ENCODE results near the gene CHRNA5. TPM values are rescaled to one million over a fixed set of nuclear protein-coding genes. Genes with fewer than 3 reads are reported as not detected.

Gene CHRNA5
- polyA plus RNA-seq, 2 of the 4 experiments (the other 2 are of a cell fraction) = 29.8 to 49.6 TPM

DNA sequence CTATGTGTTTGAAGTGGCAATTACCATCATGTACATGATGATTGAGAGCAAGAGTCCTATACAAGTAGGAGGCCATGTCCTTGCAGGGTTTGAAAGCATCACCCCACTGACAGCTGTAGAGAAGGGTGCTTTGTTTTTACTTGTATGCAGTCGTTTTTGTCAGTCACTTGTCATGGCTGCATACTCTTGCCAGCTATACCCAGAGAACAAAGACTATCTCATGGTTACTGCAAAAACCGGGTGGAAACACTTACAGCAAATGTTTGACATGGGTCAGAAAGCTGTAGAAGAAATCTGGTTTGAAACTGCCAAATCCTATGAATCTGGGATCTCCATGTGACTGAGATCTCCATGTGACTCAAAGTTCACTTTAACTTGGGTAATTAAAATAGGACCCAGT lies 32.0 kb upstream of the CHRNA5 start:
- DNase-seq (ENCODE audit: low read depth in 1 of 2, low spot score in 1 of 2) (no peak), FAIRE-seq (no peak), ATAC-seq (no peak)
- H3K4me3 ChIP-seq = no peak overlapping the region
- WGBS (ENCODE audit: missing lambda C conversion rate) = 19% methylated on average over 2 of the region's 2 CpGs
- H3K9me3 ChIP-seq = no peaks in the 10 kb centered on the region
- no peak overlapping the region for H3K27ac ChIP-seq
- POLR2A ChIA-PET = no interaction called here
- CTCF ChIA-PET = interaction anchor here (0.7 kb wide), 1 partner anchor 34 kb away, joined by 3 read pairs; no protein-coding TSS in a partner anchor
- no peaks in the 10 kb centered on the region for H3K4me1 ChIP-seq
- H3K4me2 ChIP-seq = no peak overlapping the region
- TF ChIP-seq CHD4 (IDR thresholded peaks at IDR 0.05; ENCODE audit: borderline replicate concordance) = no peak
- TF ChIP-seq RFX5 (IDR thresholded peaks at IDR 0.05) = no peak
- no peak for TF ChIP-seq ZNF302 (CRISPR knock-in tag; IDR thresholded peaks at IDR 0.05)
- TF ChIP-seq PBX3 (IDR thresholded peaks at IDR 0.05) = no peak
- no peak for TF ChIP-seq HOXB13 (CRISPR knock-in tag; IDR thresholded peaks at IDR 0.05; ENCODE audit: low read depth)
- TF ChIP-seq PHF8 (IDR thresholded peaks at IDR 0.05; ENCODE audit: borderline replicate concordance, low read depth) = no peak
- no peak for TF ChIP-seq CEBPB (IDR thresholded peaks at IDR 0.05)
- TF ChIP-seq, protein P1, sequence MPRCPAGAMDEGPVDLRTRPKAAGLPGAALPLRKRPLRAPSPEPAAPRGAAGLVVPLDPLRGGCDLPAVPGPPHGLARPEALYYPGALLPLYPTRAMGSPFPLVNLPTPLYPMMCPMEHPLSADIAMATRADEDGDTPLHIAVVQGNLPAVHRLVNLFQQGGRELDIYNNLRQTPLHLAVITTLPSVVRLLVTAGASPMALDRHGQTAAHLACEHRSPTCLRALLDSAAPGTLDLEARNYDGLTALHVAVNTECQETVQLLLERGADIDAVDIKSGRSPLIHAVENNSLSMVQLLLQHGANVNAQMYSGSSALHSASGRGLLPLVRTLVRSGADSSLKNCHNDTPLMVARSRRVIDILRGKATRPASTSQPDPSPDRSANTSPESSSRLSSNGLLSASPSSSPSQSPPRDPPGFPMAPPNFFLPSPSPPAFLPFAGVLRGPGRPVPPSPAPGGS (IDR thresholded peaks at IDR 0.05) = no peak
- TF ChIP-seq JUNB (IDR thresholded peaks at IDR 0.05) = no peak
- no peak for TF ChIP-seq ZSCAN20 (CRISPR knock-in tag; IDR thresholded peaks at IDR 0.05)
- no peak for TF ChIP-seq HES2 (IDR thresholded peaks at IDR 0.05)
- TF ChIP-seq CHD2 (IDR thresholded peaks at IDR 0.05; ENCODE audit: low read length, partially characterized antibody) = no peak
- TF ChIP-seq NFE2L2 (conservative IDR thresholded peaks at IDR 0.05; ENCODE audit: low read length) = no peak
- TF ChIP-seq KDM1A (IDR thresholded peaks at IDR 0.05; ENCODE audit: low read depth) = no peak
- TF ChIP-seq SREBF2 (IDR thresholded peaks at IDR 0.05) = no peak
- TF ChIP-seq TFCP2L1 (CRISPR knock-in tag; IDR thresholded peaks at IDR 0.05) = no peak
- no peak for TF ChIP-seq EHMT2 (IDR thresholded peaks at IDR 0.05; ENCODE audit: low read depth)
- no peak for TF ChIP-seq JUN (IDR thresholded peaks at IDR 0.05)
- no peak for TF ChIP-seq CBX8 (IDR thresholded peaks at IDR 0.05)
- no peak for TF ChIP-seq SMC3 (IDR thresholded peaks at IDR 0.05)

GRCh38 chr15:78536134-78536533 lies 29.2 kb upstream of the CHRNA5 start:
- Histone ChIP-seq H3K4me2 (no peak overlapping the region), H3K4me3 (no peak overlapping the region), H3K4me1 (0 out of 3 replicates have a peak, but pooled peaks cover 3% of the 10 kb centered on the region), H3K9me3 (no peaks in the 10 kb centered on the region), H3K27ac (no peak overlapping the region)
- no peak for ATAC-seq
- 88% methylated on average over 1 of the region's 1 CpG for WGBS (ENCODE audit: missing lambda C conversion rate)
- no peak for FAIRE-seq
- POLR2A ChIA-PET = no interaction called here
- TF ChIP-seq EHF (CRISPR knock-in tag; IDR thresholded peaks at IDR 0.05) (no peak), CHD2 (IDR thresholded peaks at IDR 0.05; ENCODE audit: low read length, partially characterized antibody) (no peak), CBX2 (IDR thresholded peaks at IDR 0.05; ENCODE audit: borderline replicate concordance, low read depth) (no peak), SREBF2 (IDR thresholded peaks at IDR 0.05) (no peak), MAFK (IDR thresholded peaks at IDR 0.05; ENCODE audit: partially characterized antibody) (no peak), HOXB13 (CRISPR knock-in tag; IDR thresholded peaks at IDR 0.05; ENCODE audit: low read depth) (no peak), NR3C1 (IDR thresholded peaks at IDR 0.05) (no peak), RCOR1 (IDR thresholded peaks at IDR 0.05; ENCODE audit: low read depth, low read length) (no peak), HES2 (IDR thresholded peaks at IDR 0.05) (no peak), PBX3 (IDR thresholded peaks at IDR 0.05) (no peak), MAZ (IDR thresholded peaks at IDR 0.05; ENCODE audit: borderline replicate concordance, low read depth, low read length) (no peak), ATOH8 (CRISPR knock-in tag; IDR thresholded peaks at IDR 0.05; ENCODE audit: low read depth) (no peak), ZFP36 (IDR thresholded peaks at IDR 0.05; ENCODE audit: borderline replicate concordance, partially characterized antibody) (no peak), RFX5 (IDR thresholded peaks at IDR 0.05) (no peak)
- TF ChIP-seq, protein P2, sequence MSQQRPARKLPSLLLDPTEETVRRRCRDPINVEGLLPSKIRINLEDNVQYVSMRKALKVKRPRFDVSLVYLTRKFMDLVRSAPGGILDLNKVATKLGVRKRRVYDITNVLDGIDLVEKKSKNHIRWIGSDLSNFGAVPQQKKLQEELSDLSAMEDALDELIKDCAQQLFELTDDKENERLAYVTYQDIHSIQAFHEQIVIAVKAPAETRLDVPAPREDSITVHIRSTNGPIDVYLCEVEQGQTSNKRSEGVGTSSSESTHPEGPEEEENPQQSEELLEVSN (IDR thresholded peaks at IDR 0.05; ENCODE audit: borderline replicate concordance, low read depth) = no peak
- TF ChIP-seq, protein P3, sequence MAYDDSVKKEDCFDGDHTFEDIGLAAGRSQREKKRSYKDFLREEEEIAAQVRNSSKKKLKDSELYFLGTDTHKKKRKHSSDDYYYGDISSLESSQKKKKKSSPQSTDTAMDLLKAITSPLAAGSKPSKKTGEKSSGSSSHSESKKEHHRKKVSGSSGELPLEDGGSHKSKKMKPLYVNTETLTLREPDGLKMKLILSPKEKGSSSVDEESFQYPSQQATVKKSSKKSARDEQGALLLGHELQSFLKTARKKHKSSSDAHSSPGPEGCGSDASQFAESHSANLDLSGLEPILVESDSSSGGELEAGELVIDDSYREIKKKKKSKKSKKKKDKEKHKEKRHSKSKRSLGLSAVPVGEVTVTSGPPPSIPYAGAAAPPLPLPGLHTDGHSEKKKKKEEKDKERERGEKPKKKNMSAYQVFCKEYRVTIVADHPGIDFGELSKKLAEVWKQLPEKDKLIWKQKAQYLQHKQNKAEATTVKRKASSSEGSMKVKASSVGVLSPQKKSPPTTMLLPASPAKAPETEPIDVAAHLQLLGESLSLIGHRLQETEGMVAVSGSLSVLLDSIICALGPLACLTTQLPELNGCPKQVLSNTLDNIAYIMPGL (CRISPR knock-in tag; IDR thresholded peaks at IDR 0.05; ENCODE audit: borderline replicate concordance) = no peak
- no peak for DNase-seq (ENCODE audit: low read depth in 1 of 2, low spot score in 1 of 2)
- CTCF ChIA-PET = interaction anchor here (1.0 kb wide), 1 partner anchor 12 kb away, joined by 3 read pairs; no protein-coding TSS in a partner anchor

All from A549 (cell line).